Measurements from ENCODE around the gene TSHZ1. TPM values are rescaled to one million over a fixed set of nuclear protein-coding genes. Genes with fewer than 3 reads are reported as not detected.

Gene TSHZ1
- total and polyA plus RNA-seq, 2 experiments from 2014 or later: 0.23 to 0.38 TPM

GRCh38 chr18:75249672-75250470 lies 39.3 kb downstream of the TSHZ1 start:
- H3K9me2 ChIP-seq (ENCODE audit: insufficient read depth): no peaks in the 10 kb centered on the region
- Mint-ChIP-seq H3K36me3 (ENCODE audit: low read depth) (no peaks in the 10 kb centered on the region), H3K27me3 (ENCODE audit: insufficient read depth, low read depth, poor library complexity) (no peaks in the 10 kb centered on the region), H3K4me1 (no peaks in the 10 kb centered on the region; the same call in 2 of the 3 replicates), H3K4me3 (no peak overlapping the region), H3K27ac (no peak overlapping the region), H3K9me3 (no peaks in the 10 kb centered on the region)
- TF ChIP-seq ZNF114 (CRISPR knock-in tag; IDR thresholded peaks at IDR 0.05): no peak
- TF ChIP-seq, protein P1, sequence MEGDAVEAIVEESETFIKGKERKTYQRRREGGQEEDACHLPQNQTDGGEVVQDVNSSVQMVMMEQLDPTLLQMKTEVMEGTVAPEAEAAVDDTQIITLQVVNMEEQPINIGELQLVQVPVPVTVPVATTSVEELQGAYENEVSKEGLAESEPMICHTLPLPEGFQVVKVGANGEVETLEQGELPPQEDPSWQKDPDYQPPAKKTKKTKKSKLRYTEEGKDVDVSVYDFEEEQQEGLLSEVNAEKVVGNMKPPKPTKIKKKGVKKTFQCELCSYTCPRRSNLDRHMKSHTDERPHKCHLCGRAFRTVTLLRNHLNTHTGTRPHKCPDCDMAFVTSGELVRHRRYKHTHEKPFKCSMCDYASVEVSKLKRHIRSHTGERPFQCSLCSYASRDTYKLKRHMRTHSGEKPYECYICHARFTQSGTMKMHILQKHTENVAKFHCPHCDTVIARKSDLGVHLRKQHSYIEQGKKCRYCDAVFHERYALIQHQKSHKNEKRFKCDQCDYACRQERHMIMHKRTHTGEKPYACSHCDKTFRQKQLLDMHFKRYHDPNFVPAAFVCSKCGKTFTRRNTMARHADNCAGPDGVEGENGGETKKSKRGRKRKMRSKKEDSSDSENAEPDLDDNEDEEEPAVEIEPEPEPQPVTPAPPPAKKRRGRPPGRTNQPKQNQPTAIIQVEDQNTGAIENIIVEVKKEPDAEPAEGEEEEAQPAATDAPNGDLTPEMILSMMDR (conservative IDR thresholded peaks at IDR 0.05; ENCODE audit: low read depth in 2 of 2): no peak
- TF ChIP-seq ZNF462 (CRISPR knock-in tag; IDR thresholded peaks at IDR 0.05): no peak
- TF ChIP-seq EZH2phosphoT487 (IDR thresholded peaks at IDR 0.05; ENCODE audit: unreplicated experiment): no peak
- TF ChIP-seq JUNB (IDR thresholded peaks at IDR 0.05; ENCODE audit: unreplicated experiment): no peak
- TF ChIP-seq STAT1 (IDR thresholded peaks at IDR 0.05; ENCODE audit: unreplicated experiment): no peak
- TF ChIP-seq NANOG (IDR thresholded peaks at IDR 0.05; ENCODE audit: borderline replicate concordance): no peak
- TF ChIP-seq CREB1 (CRISPR knock-in tag; IDR thresholded peaks at IDR 0.05; ENCODE audit: low read depth): no peak
- TF ChIP-seq POLR2AphosphoS5 (IDR thresholded peaks at IDR 0.05; ENCODE audit: low read depth): no peak
- no peak for TF ChIP-seq ZNF331 (CRISPR knock-in tag; IDR thresholded peaks at IDR 0.05; ENCODE audit: low read depth)
- no peak for TF ChIP-seq REST (IDR thresholded peaks at IDR 0.05; ENCODE audit: unreplicated experiment)
- TF ChIP-seq EZH2 (IDR thresholded peaks at IDR 0.05; ENCODE audit: low read depth, unreplicated experiment): no peak
- H2AFZ ChIP-seq: no peak overlapping the region
- no peak overlapping the region for H3K4me2 ChIP-seq
- H3K27me3 ChIP-seq (ENCODE audit: insufficient read depth): no peaks in the 10 kb centered on the region
- H3K36me3 ChIP-seq (ENCODE audit: insufficient read depth): no peaks in the 10 kb centered on the region
- DNase-seq (ENCODE audit: low spot score): no peak
- no peak overlapping the region for H3K27ac ChIP-seq (ENCODE audit: low read depth)
- H3F3A ChIP-seq (replicated peaks; ENCODE audit: low read depth): no peaks in the 10 kb centered on the region
- H3K79me2 ChIP-seq (replicated peaks; ENCODE audit: insufficient read depth): no peaks in the 10 kb centered on the region
- ATAC-seq: no peak
- H3K4me3 ChIP-seq: no peak overlapping the region
- no peaks in the 10 kb centered on the region for H4K20me1 ChIP-seq (replicated peaks; ENCODE audit: insufficient read depth)
- no peaks in the 10 kb centered on the region for H3K4me1 ChIP-seq (ENCODE audit: insufficient read depth)

All from GM23338 (cell line).